SK-N-SH (cell line): Measurements from ENCODE around the gene AMDHD2.

Experiments used
- CHD2 ChIP-seq: fragments of 150-350 bp; IDR thresholded peaks from 2 replicates; pipeline ENCODE4 v1.6.1; 2018; ENCODE audit warnings: low read length; ENCODE audit not compliant: partially characterized antibody
- CTCF ChIP-seq: fragments of 200-600 bp; sonication (generic); IDR thresholded peaks from 2 replicates; pipeline ENCODE4 v1.6.1; 2017; ENCODE audit warnings: antibody characterized with exemption, mild to moderate bottlenecking, moderate library complexity
- EP300 ChIP-seq, 2 experiments: IDR thresholded peaks; 2 replicates each; pipeline versions ENCODE4 v1.4.0 to v1.6.1; 2012; ENCODE audit warnings: borderline replicate concordance in 1 of 2, low read depth in 1 of 2, low read length in 1 of 2
- GABPA ChIP-seq: IDR thresholded peaks from 2 replicates; pipeline ENCODE4 v1.4.0; 2012; ENCODE audit warnings: low read depth, mild to moderate bottlenecking
- POLR2AphosphoS5 ChIP-seq: IDR thresholded peaks from 2 replicates; pipeline ENCODE4 v1.6.1; 2012; ENCODE audit warnings: low read depth, low read length
- RCOR1 ChIP-seq: fragments of 150-350 bp; IDR thresholded peaks from 2 replicates; pipeline ENCODE4 v1.6.1; 2017; ENCODE audit warnings: antibody characterized with exemption, low read length
- TAF1 ChIP-seq: IDR thresholded peaks from 2 replicates; pipeline ENCODE4 v1.6.1; 2012; ENCODE audit warnings: low read depth, mild to moderate bottlenecking, low read length, moderate library complexity, borderline replicate concordance
- TF ChIP-seq, protein P1 (sequence below): fragments of 150-350 bp; IDR thresholded peaks from 2 replicates; pipeline ENCODE4 v1.6.1; 2017; ENCODE audit warnings: antibody characterized with exemption, low read length, low read depth, borderline replicate concordance

- TF ChIP-seq CTCF: no peak
- TF ChIP-seq RCOR1: no peak
- TF ChIP-seq EP300 (IDR thresholded peaks at IDR 0.05; ENCODE audit: borderline replicate concordance in 1 of 2, low read depth in 1 of 2, low read length in 1 of 2): no peak
- TF ChIP-seq CHD2: no peak
- no peak for TF ChIP-seq GABPA
- TF ChIP-seq POLR2AphosphoS5: no peak
- TF ChIP-seq TAF1: no peak
- TF ChIP-seq, protein P1, sequence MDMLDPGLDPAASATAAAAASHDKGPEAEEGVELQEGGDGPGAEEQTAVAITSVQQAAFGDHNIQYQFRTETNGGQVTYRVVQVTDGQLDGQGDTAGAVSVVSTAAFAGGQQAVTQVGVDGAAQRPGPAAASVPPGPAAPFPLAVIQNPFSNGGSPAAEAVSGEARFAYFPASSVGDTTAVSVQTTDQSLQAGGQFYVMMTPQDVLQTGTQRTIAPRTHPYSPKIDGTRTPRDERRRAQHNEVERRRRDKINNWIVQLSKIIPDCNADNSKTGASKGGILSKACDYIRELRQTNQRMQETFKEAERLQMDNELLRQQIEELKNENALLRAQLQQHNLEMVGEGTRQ: no peak
These were observed 30.6 kb upstream of the AMDHD2 start for GRCh38 chr16:2489581-2489980.
